Mesenchymal stem cell (in vitro differentiated cells and primary cell): ENCODE data around the gene LARP1.

ENCODE experiments used
- DNase-seq: peaks from one replicate; pipeline ENCODE4 v3.0.0-alpha.2; 2013
- H2AFZ ChIP-seq: one replicate; pipeline ENCODE4 v1.6.1; 2013; ENCODE audit warnings: low read depth, mild to moderate bottlenecking, control low read depth, inconsistent platforms, low read length, moderate library complexity
- H2AK5ac ChIP-seq: 2 replicates; pipeline ENCODE4 v1.6.1; 2013; ENCODE audit warnings: low read length, moderate library complexity, mild to moderate bottlenecking, inconsistent platforms; ENCODE audit not compliant: severe bottlenecking
- H2BK120ac ChIP-seq: one replicate; pipeline ENCODE4 v1.6.1; 2013; ENCODE audit warnings: low read depth, mild to moderate bottlenecking, inconsistent platforms, low read length, moderate library complexity
- H2BK12ac ChIP-seq, 2 experiments: one replicate each; pipeline ENCODE4 v1.6.1; 2013; ENCODE audit warnings: inconsistent platforms in 2 of 2, low read length in 2 of 2, mild to moderate bottlenecking in 2 of 2, moderate library complexity in 2 of 2, control low read depth in 1 of 2
- H2BK15ac ChIP-seq: one replicate; pipeline ENCODE4 v1.6.1; 2013; ENCODE audit warnings: mild to moderate bottlenecking, low read depth, inconsistent platforms; ENCODE audit not compliant: poor library complexity, severe bottlenecking
- H2BK5ac ChIP-seq: 2 replicates; pipeline ENCODE4 v1.6.1; 2013; ENCODE audit warnings: low read depth, mild to moderate bottlenecking, low read length, control low read depth, inconsistent platforms; ENCODE audit not compliant: poor library complexity, severe bottlenecking
- H3K14ac ChIP-seq, 2 experiments: one replicate each; pipeline ENCODE4 v1.6.1; 2013; ENCODE audit warnings: inconsistent platforms in 2 of 2, low read length in 2 of 2, control low read depth in 1 of 2, mild to moderate bottlenecking in 1 of 2, moderate library complexity in 1 of 2
- H3K18ac ChIP-seq, 2 experiments: one replicate each; pipeline ENCODE4 v1.6.1; 2013; ENCODE audit warnings: inconsistent platforms in 2 of 2, low read length in 2 of 2, control low read depth in 1 of 2, low read depth in 1 of 2, mild to moderate bottlenecking in 1 of 2
- H3K23ac ChIP-seq, 2 experiments: one replicate each; pipeline ENCODE4 v1.6.1; 2013; ENCODE audit warnings: inconsistent platforms in 2 of 2, low read length in 2 of 2, mild to moderate bottlenecking in 2 of 2, moderate library complexity in 2 of 2, control low read depth in 1 of 2
- H3K27ac ChIP-seq: 2 replicates; pipeline ENCODE4 v1.5.1; 2013; ENCODE audit warnings: mild to moderate bottlenecking, moderate library complexity, low read length, control low read depth, inconsistent platforms; ENCODE audit not compliant: poor library complexity, severe bottlenecking
- H3K27me3 ChIP-seq, 2 experiments: 2 replicates each; pipeline versions ENCODE4 v1.6.1 to v1.7.0; 2013; ENCODE audit warnings: low read length in 2 of 2, mild to moderate bottlenecking in 2 of 2, moderate library complexity in 2 of 2, control low read depth in 1 of 2, inconsistent platforms in 1 of 2; ENCODE audit not compliant: control insufficient read depth in 1 of 2, insufficient read depth in 1 of 2
- H3K36me3 ChIP-seq, 2 experiments: 2 replicates each; pipeline versions ENCODE4 v1.6.1 to v1.7.0; 2013; ENCODE audit warnings: low read length in 2 of 2, control low read depth in 1 of 2, inconsistent platforms in 1 of 2, low read depth in 1 of 2, mild to moderate bottlenecking in 1 of 2; ENCODE audit not compliant: insufficient read depth in 2 of 2, control insufficient read depth in 1 of 2
- H3K4ac ChIP-seq, 2 experiments: one replicate each; pipeline ENCODE4 v1.6.1; 2013; ENCODE audit warnings: inconsistent platforms in 2 of 2, low read length in 2 of 2, mild to moderate bottlenecking in 2 of 2, moderate library complexity in 2 of 2, control low read depth in 1 of 2, low read depth in 1 of 2
- H3K4me1 ChIP-seq: 2 replicates; pipeline ENCODE4 v1.6.1; 2013; ENCODE audit warnings: low read depth, low read length, control low read depth; ENCODE audit not compliant: control insufficient read depth, insufficient read depth
- H3K4me2 ChIP-seq: 2 replicates; pipeline ENCODE4 v1.6.1; 2013; ENCODE audit warnings: low read length, mild to moderate bottlenecking, inconsistent platforms; ENCODE audit not compliant: poor library complexity, severe bottlenecking
- H3K4me3 ChIP-seq, 2 experiments: 2 replicates each; pipeline versions ENCODE4 v1.5.1 to v1.7.0; 2013; ENCODE audit warnings: low read length in 2 of 2, mild to moderate bottlenecking in 2 of 2, control low read depth in 1 of 2, low read depth in 1 of 2; ENCODE audit not compliant: insufficient read depth in 1 of 2
- H3K79me1 ChIP-seq: replicated peaks from 2 replicates; pipeline ENCODE4 v1.6.1; 2013; ENCODE audit warnings: mild to moderate bottlenecking, control low read depth, low read length, inconsistent platforms; ENCODE audit not compliant: poor library complexity, severe bottlenecking
- H3K9ac ChIP-seq: 2 replicates; pipeline ENCODE4 v1.7.0; 2013; ENCODE audit warnings: mild to moderate bottlenecking, low read length, moderate library complexity
- H3K9me3 ChIP-seq: 2 replicates; pipeline ENCODE4 v1.7.0; 2013; ENCODE audit warnings: mild to moderate bottlenecking, low read length; ENCODE audit not compliant: control insufficient read depth
- H4K8ac ChIP-seq: one replicate; pipeline ENCODE4 v1.6.1; 2013; ENCODE audit warnings: inconsistent platforms, mild to moderate bottlenecking, low read length, moderate library complexity
- H4K91ac ChIP-seq: one replicate; pipeline ENCODE4 v1.6.1; 2013; ENCODE audit warnings: mild to moderate bottlenecking, low read length, inconsistent platforms
- WGBS: methylation state at CpG from one replicate; pipeline ENCODE4 v1.1.7; 2013; ENCODE audit warnings: mixed read lengths; 5-methylcytosine and 5-hydroxymethylcytosine counted together

Gene LARP1

GRCh38 chr5:154858297-154858971 lies 103.3 kb downstream of the LARP1 start, which contains the start of gene CNOT8:
Gene CNOT8 (plus strand): TSS chr5:154858627. CDS start chr5:154863279, 4,652 bp downstream.
- under 1% methylated on average over 52 of the region's 65 CpGs for WGBS
- peak within 1 kb of the TSS; percentile 98 for H3K4me2 ChIP-seq
- peak within 1 kb of the TSS; percentile 86 for H2AFZ ChIP-seq
- no peaks in the 10 kb centered on the region for H3K79me1 ChIP-seq
- H2BK12ac ChIP-seq, result peak within 1 kb of the TSS in 1 of 2 experiments; percentile 29
- H2BK15ac ChIP-seq, result peak within 1 kb of the TSS; percentile 95
- H3K27me3 ChIP-seq, result no peaks in the 10 kb centered on the region
- H3K9me3 ChIP-seq, result no peaks in the 10 kb centered on the region
- peak within 1 kb of the TSS; percentile 100 for H3K27ac ChIP-seq
- H4K91ac ChIP-seq, result peak within 1 kb of the TSS; percentile 91
- H3K4ac ChIP-seq, result peak within 1 kb of the TSS; percentile 57 to 96
- peak within 1 kb of the TSS; percentile 98 for H3K9ac ChIP-seq
- H3K4me1 ChIP-seq, result peaks cover 8% of the 10 kb centered on the region
- peak within 1 kb of the TSS; percentile 98 for H4K8ac ChIP-seq
- DNase-seq, result peak; percentile 97
- peak within 1 kb of the TSS; percentile 88 to 89 for H3K4me3 ChIP-seq
- peak within 1 kb of the TSS; percentile 93 for H2BK120ac ChIP-seq
- H3K23ac ChIP-seq, result peak within 1 kb of the TSS in 1 of 2 experiments; percentile 83
- peak within 1 kb of the TSS in 1 of 2 experiments; percentile 96 for H3K14ac ChIP-seq
- no peak within 1 kb of the TSS for H2AK5ac ChIP-seq
- peaks cover 3 to 5% of the 10 kb centered on the region in 2 experiments for H3K36me3 ChIP-seq
- peak within 1 kb of the TSS; percentile 95 to 96 for H3K18ac ChIP-seq
- peak within 1 kb of the TSS; percentile 98 for H2BK5ac ChIP-seq

- H3K4me1 ChIP-seq, result peaks cover 8% of the 10 kb centered on the region
- H2BK5ac ChIP-seq, result no peak overlapping the region
- H3K4me2 ChIP-seq, result peak overlapping the region; percentile 95
Measured at GRCh38 chr5:154858972-154859871, 104.0 kb downstream of the LARP1 start.

GRCh38 chr5:154860123-154860522 lies 104.9 kb downstream of the LARP1 start:
- 29% methylated on average over 5 of the region's 5 CpGs for WGBS

More at GRCh38 chr5:154858972-154859871, 104.0 kb downstream of the LARP1 start:
- 8% methylated on average over 22 of the region's 26 CpGs for WGBS
- no peak overlapping the region for H2AFZ ChIP-seq
- H2BK120ac ChIP-seq, result no peak overlapping the region
- H3K36me3 ChIP-seq, result peaks cover 7 to 11% of the 10 kb centered on the region in 2 experiments
- H3K9ac ChIP-seq, result peak overlapping the region; percentile 98
- no peak overlapping the region for H3K14ac ChIP-seq
- H3K27me3 ChIP-seq, result no peaks in the 10 kb centered on the region
- no peaks in the 10 kb centered on the region for H3K79me1 ChIP-seq
- H2AK5ac ChIP-seq, result no peak overlapping the region
- no peak overlapping the region for H4K8ac ChIP-seq
- H3K27ac ChIP-seq, result peak overlapping the region; percentile 73
- H3K23ac ChIP-seq, result no peak overlapping the region
- no peak overlapping the region for H3K18ac ChIP-seq
- no peak overlapping the region for H4K91ac ChIP-seq
- H3K9me3 ChIP-seq, result no peaks in the 10 kb centered on the region
- DNase-seq, result peak; percentile 46
- no peak overlapping the region for H2BK12ac ChIP-seq
- no peak overlapping the region for H2BK15ac ChIP-seq
- peak overlapping the region in 1 of 2 experiments; percentile 54 for H3K4ac ChIP-seq
- H3K4me3 ChIP-seq, result peak overlapping the region; percentile 88 to 89

More at GRCh38 chr5:154860123-154860522, 104.9 kb downstream of the LARP1 start:
- Histone ChIP-seq H2AK5ac (peak overlapping the region; percentile 64), H2BK15ac (no peak overlapping the region), H3K4me2 (peak overlapping the region; percentile 95), H3K9ac (peak overlapping the region; percentile 98), H2BK12ac (no peak overlapping the region), H4K8ac (no peak overlapping the region), H3K27me3 (no peaks in the 10 kb centered on the region), H3K27ac (peak overlapping the region; percentile 71), H3K4me3 (peak overlapping the region; percentile 31 to 89), H2BK5ac (no peak overlapping the region), H3K14ac (no peak overlapping the region), H3K23ac (no peak overlapping the region), H4K91ac (no peak overlapping the region), H3K79me1 (peaks cover 3% of the 10 kb centered on the region), H2BK120ac (no peak overlapping the region), H3K4me1 (peaks cover 8% of the 10 kb centered on the region), H2AFZ (no peak overlapping the region), H3K36me3 (peaks cover 10 to 19% of the 10 kb centered on the region in 2 experiments), H3K18ac (peak overlapping the region in 1 of 2 experiments; percentile 77), H3K9me3 (no peaks in the 10 kb centered on the region), H3K4ac (no peak overlapping the region)
- peak; percentile 77 for DNase-seq
